Left renal pelvis (tissue), 4 donors: Measurements from ENCODE around the gene TNFRSF19. TPM values are rescaled to one million over a fixed set of nuclear protein-coding genes. Genes with fewer than 3 reads are reported as not detected.

Source experiments
- DNase-seq, 4 donors: peaks; one replicate each; pipeline ENCODE4 v3.0.0-alpha.2; 2013; ENCODE audit warnings: low read depth in 4 of 4, low spot score in 3 of 4
- polyA plus RNA-seq, 4 donors: library from polyadenylated mRNA; unstranded; fragments of 120-200 nt; gene quantifications; one replicate each; pipeline ENCODE4 v1.2.1, GENCODE V29; 2013; ENCODE audit not compliant: insufficient read length in 4 of 4

Gene TNFRSF19
- polyA plus RNA-seq, 4 donors, result 28.8 to 56.4 (median 50.9) TPM

DNA sequence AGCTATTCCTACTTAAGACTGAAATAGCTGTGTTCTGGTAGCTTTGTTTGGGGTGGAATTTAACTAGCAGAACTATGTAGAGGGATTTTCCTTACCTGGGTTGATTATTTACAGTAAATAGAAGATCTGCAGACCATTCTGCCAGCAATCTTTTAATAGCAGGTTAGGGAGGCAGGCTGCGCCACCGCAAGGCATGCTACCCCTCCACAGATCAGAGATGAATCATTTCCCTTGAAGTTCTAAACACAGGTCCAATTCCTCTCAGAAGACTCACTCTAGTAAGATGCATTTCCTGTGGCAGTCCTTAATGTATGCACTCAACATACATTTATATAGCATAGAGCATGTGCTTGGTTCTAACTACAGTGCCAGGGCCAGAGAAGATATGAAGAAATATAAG is 109.0 kb downstream of the TNFRSF19 start:
- DNase-seq, result no peak

DNA sequence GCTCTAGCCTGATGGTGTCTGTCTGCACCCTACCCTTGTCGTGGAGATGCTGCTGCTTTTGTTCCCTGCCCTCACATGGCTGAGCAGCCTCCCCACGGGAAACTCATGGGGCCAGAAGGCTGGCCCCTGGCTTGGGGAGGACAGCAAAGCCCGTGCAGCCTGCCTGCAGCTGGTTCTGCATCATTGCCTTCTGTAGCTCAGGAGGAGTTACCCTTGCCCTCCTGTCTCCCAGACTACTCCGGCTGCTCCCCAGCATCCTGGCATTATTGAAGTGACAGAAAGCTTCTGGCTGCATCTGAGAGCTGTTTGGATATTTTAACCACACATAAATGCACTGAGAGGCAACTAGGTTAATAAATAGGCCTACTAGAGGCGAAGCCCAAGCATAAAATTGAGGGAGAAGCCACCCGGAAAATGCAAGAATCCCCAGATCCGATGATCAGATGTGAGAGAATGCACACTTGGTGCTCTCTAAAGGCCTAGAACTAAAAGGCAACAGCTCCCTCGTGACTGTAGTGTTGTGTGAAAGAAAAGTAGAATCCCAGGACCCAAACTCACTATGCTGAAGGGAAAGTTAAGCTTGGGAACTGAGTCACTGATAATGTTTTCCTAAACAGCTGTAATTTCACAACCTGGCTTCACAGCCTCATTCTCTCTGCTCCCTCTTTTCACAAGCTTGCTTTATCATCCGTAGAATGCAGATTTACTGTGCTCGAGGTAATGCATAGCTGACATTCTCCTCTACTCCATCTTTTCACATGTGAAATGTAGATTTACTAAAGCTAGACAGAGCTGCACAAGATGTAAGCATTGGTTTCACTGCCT is 110.8 kb downstream of the TNFRSF19 start:
- DNase-seq, result no peak

DNA sequence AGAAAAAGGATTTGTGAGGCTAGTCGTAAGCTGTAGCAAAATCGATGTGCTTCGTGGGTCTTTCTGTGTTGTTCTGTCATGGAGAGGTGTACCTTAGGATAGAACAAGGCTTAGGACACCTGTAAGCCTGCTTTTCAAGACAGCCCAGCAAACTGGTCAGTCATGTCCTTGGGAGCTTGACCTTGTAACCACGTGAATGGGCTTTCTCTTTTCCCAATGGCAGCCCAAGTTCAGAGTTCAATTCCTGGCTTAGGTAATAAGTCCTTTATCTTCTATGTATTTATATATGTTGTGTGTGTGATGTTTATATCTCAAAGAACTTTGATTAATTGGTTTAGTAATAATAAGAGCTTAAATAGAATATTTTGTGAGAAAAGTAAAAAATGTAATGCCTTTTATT is 112.9 kb downstream of the TNFRSF19 start:
- no peak for DNase-seq

DNA sequence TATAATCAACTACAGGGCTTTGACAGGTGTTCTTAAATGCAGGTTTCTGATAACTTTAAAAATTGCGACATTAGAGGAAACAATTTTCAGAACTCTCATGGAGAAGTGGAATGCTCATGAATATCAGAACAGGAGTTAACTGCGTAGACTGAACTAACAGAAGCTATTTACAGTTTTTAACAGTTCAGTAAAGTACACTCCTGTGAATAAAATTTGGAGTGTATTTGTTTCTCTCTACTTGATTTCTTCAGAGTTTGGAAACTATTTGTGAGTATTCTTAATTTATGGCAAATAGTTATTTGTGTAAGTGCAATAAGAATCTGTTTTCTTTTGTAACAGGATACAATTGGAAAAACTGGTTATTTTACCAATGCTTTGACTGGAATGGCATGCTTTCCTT is 114.4 kb downstream of the TNFRSF19 start:
- DNase-seq, result no peak

DNA sequence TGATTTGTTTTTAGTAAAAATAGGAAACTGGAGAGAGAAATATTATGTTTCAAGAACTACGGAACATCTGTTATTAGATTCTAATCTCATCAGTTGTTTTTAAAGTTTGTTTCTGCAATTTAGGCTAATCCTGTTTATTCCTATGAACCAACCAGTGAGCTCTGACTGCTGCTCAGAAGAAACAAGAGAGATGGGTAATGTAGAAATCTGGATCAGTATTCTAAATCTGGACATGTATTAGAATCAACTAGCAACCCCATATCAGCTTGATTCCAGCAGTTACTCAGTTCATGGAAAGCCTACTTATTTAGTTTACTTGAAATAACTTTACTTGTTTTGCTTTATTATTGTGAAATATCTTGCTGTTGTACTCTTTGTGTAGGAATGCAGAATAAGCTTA is 115.2 kb downstream of the TNFRSF19 start:
- no peak for DNase-seq

DNA sequence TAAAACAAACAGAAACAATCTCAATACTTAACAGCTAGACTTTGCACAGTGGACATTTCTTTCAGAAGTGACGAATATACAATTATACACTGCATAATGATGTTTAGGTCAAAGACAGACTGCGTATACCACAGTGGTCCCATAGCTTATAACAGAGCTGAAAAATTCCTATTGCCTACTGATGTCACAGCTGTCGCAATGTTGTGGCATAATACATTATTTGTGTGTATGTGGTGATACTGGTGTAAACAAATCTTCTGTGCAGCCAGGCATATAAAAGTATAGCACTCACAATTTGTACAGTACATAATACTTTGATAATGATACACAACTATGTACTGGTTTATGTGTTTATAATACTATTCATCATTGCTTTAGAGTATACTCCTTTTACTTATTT is 116.7 kb downstream of the TNFRSF19 start:
- no peak for DNase-seq

DNA sequence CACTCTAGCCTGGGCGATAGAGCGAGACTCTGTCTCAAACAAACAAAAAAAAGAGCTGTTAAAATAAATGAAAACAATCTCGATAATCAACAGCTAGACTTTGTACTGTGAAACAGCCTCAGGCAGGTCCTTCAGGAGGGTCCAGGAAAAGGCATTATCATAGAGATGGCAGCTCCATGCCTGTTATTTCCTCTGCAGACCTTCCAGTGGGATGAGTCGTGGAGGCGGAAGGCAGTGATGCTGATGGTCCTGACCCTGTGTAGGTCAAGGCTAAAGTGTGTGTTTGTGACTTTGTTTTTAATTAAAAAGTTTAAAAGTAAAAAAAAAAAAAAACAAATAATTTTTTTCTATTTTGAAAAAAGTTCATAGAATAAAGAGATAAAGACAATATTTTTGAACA is 117.4 kb downstream of the TNFRSF19 start:
- no peak for DNase-seq

DNA sequence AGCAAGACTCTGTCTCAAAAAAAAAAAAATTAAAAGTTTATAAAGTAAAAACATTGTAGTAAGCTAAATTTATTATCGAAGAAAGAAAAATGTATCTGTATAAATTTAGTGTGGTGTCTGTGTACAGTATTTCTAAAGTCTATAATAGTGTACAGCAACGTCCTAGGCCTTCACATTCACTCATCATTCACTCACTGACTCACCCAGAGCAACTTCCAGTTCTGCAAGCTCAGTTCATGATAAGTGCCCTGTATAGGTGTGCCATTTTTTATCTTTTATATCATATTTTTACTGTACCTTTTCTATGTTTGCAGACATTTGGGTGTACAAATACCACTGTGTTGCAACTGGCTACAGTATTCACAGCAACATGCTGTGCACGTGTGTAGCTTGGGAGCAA is 118.1 kb downstream of the TNFRSF19 start:
- DNase-seq, result no peak

DNA sequence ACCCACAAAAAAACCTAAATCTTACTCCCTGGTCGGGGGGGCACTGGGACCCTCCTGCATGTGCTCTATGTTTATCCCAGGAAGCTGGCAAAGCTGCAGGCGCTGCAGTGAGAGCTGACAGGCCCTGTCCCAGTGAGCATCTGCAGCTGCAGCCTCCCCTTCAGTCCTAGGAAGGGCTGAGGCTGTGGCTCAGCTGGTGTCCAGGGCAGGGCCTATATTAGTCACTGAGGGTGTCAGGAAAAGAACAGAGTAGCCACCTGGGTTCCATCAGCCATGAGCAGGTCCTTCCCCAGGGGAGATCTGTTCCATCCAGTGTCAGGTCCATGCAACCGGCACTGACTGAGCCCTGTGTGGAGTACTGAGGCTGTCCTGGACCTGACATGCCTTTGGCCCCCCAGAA is 120.5 kb downstream of the TNFRSF19 start:
- DNase-seq, result no peak

DNA sequence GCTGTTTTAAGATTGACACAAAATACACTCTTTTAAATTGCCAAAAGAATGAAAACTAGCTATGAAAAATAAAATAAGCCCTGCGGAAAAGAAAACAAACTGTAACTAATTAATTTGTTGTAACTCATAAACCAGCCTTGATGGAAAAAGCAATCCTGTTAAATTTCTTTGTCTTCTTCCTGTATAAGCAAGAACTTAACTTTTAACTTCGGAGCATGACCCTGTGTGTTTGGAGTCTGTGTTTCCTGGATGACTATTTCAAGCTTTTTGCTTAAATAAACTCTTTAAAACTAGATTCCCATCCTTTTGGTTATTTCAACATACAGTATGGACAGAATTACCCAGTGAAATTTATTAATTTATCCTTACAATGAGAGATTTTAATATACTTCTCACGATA is 122.6 kb downstream of the TNFRSF19 start:
- DNase-seq, result no peak

DNA sequence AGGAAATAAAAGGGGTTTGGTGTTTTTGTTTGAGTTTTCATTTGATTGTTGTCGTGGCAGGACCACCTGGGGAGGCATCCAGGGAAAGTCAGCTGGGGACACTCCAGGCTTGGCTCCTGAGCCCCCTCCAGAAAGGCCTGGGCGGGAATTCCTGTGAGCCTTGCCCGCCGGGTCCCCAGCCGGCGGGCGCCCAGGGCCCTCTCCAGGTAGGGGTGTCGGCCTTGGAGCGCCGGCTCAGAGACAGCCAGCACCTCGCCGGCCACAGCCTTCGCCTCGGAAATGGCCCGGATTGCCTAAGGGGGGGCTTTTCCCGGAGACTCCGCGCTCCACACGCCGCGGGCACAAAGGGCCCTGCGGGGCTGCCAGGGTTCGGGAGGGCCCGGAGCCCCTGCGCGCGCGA is 125.0 kb downstream of the TNFRSF19 start:
- no peak for DNase-seq

DNA sequence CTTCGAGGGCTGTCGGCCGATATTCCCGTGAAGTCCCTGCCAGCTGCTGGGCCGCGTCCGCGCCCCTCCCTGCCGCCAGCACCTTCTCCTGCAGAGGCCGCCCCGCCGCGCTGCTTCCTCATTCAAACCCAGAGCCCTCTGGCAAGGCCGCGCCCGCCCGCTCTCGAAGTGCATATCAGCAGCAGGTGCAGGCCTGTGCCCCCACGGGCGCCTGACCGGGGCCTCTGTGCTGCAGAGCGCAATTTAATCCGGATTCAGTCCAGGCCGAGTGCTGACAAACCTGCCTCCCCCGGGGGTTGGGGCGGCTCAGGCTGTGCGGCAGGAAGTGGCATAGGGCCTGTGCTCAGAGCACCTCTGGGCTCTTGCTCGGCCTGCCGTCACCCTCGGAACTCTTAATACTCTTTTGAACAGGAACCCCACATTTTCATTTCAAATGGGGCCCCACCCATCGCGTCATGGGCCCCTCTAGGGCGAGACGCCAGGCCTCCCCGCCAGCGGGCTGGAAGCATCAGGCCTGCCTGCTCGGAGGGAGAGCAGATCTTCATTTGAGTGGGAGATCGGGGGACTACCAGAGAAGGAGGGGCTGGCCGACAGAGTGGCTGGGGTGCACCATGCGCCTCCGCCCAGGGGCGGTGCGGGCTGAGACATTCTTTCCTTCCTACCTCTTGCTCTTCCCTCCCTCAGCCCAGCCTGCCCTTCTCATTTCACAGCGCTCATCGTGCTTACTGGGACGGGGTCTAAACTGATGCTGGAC is 125.7 kb downstream of the TNFRSF19 start:
- DNase-seq, result no peak

DNA sequence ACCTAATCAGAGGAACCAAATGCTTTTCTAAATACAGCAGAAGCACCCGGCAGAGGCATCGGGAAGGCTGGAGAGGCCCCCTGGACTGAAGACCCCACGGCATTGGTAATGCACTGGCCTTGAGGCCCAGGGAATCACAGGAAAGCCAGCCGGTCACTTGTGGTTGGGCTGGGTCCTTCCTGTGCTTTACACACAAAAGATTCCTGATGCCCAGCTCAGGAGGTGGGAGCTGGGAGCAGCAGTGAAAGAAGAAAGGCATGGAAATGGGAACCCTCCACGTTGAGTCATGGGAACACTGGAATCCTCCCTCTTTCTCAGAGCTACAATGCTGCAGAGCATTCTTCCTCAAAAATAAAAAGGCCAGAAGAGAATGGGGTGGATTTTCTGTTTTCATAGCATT is 126.4 kb downstream of the TNFRSF19 start:
- DNase-seq, result no peak

DNA sequence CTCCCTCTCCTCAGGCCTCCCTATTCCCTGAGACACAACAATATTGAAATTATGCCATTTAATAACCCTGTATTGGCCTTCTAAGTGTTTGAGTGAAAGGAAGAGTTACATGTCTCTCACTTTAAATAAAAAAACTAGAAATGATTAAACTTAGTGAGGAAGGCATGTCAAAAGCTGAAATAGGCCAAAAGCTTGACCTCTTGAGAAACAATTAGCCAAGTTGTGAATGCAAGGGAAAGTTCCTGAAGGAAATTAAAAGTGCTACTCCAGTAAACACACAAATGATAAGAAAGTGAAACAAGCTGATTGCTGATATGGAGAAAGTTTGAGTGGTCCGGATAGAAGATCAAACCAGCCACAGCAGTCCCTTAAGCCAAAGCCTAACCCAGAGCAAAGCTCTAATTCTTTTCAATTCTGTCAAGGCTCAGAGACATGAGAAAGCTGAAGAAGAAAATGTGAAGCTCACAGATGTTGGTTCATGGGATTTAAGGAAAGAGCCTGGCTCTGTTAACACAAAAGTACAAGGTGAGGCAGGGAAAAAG is 127.6 kb downstream of the TNFRSF19 start:
- DNase-seq, result no peak

DNA sequence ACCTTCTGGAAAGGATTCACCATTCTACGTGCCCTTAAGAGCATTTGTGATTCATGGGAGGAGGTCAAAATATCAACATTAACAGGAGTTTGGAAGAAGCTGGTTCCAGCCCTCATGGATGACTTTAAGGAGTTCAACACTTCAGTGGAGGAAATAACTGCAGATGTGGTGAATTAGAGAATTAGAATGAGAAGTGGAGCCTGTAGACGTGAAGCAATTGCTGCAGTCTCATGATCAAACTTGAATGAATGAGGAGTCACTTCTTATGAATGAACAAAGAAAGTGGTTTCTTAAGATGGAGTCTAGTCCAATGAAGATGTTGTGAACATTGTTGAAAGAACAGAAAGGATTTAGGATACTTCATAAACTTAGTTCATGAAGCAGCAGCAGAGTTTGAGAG is 129.1 kb downstream of the TNFRSF19 start:
- no peak for DNase-seq

DNA sequence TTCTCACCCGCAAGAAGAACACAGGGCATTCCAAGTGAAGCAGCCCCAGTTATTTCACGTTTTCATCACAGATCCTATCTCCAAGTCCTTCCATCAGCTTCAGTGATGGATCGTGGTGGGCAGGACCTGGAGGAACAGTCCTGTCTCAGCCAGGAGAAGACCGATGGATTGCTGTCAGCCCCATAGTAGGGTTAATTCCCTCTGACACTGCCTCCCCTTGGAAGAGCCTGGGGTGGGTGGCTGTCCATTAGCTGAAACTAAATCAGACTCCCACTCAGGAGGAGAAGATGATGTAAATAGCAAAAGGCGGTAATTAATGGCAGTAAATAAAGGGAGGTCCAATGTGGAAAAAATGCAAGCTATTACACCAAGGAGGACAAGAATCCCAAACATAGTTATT is 131.0 kb downstream of the TNFRSF19 start:
- DNase-seq, result no peak

DNA sequence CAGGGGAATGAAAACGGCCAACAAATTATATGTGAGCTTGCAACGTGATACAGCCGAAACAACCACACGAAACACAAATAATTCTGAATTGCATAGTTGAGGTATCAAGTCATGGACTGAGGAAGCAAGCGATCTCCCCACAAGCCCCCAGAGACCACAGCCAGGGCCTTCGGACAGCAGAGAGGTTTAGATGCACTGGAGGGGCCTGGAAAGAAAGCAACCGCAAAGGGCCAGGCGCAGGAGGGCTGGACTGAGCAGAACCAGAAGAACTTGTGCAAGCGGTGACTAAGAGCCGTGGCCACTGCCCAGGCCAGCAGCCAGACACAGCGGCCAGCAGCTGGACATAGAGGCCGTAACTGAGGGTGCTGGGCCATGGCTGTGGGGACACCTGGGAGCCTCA is 131.4 kb downstream of the TNFRSF19 start:
- DNase-seq, result no peak

DNA sequence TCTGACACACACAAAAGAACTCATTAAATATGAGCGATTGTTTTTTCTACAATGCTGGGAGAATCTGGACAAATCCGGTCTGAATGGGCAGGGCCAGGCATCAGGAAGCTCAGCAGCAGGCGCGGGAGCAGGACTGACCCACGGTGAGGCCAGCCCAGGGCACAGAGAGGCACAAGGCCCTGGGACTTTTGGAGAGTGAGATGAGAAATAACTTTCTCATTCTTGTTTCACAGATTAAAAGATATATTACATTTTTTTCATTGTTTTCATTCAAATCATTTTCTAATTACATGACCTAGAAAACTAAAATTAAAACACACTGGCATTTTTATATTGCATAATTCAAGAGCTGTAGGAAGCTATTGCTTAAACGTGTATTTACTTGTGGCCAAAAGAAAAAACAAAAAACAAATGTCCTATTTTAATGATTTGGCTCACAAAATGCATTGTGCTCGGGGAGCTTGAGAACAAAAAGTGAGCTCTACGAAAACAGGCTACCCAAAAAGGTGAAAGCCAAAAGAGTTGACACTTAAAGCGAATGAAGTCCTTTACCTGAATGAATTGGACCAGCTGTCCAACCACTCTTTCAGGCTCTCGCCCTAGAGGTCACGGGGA is 133.1 kb downstream of the TNFRSF19 start:
- DNase-seq, result no peak

DNA sequence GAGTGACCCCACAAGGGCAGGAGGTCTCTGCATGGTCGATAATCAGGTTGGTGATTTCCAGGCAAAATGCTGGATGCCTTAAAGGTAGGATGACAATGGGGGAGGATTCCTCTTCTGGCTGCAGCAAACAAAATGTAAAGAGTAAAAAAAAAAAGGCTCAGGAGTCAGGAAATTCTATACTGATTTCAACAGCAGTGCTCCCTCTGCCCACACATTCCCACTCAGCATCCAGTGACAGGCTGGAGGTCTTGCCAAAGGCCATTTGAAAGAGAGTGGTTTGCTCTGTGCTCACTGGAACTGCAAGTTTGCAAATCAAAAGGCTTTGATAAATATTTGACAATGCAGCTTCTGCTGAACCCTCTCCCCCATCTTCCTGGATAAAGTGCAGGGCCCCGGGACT is 135.4 kb downstream of the TNFRSF19 start:
- no peak for DNase-seq

DNA sequence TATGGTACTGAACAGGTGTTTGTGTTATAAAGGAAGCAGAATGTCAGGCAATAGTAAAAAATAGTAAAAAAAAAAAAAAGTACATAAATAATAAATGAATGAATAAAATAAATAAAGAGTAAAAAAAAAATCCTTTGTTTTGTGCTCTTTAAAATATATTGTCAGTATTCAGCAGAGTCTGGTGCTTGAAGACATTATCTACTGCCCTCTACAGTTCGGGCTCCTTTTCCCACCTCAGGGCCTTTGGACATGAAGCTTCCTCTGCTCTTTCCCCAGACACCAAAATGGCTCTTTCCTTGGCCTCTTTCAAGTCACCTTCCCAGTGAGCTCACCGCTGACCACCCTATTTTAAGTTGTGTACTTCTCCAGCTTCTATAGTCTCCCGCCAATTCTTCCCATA is 137.5 kb downstream of the TNFRSF19 start:
- no peak for DNase-seq

DNA sequence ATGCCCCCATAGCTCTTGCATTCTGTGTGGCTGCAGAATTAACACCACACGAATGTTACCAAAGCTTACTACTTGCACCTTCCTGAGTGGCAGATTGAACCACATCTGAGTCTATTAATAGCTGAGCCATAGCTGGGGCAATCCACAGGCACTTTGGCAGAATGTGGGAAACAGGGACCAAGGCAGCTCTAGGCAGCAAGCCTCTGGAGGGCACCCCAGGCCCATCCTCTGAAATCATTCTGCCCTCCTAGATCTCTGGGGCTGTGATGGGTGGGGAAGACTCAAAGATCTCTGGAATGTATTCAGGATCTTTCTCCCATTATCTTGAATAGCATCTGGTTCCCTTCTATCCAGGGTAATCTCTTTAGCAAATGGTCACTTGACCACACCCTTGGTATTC is 139.3 kb downstream of the TNFRSF19 start:
- no peak for DNase-seq

DNA sequence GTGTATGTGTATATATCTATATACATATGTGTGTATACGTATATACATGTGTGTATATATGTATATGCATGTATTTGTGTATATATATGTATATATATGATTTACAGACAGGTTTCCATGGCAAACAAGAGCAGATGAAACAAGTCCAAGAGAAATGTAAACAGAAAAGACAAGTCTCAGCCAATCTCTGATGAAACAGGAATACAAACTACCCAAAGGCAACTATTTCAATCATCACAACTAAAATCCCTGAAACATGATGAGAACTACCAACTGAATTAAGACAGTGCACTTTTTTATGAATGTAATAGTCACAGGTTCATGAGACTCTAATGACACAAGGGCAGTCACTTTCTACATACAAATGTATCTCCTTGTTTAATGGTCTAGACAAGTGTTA is 140.2 kb downstream of the TNFRSF19 start:
- DNase-seq, result no peak
